Mesodermal cell (in vitro differentiated cells): ENCODE data around the gene ULK4. TPM values are rescaled to one million over a fixed set of nuclear protein-coding genes. Genes with fewer than 3 reads are reported as not detected.

Experiments used
- H3K27ac ChIP-seq: 2 replicates; pipeline ENCODE4 v1.7.0; 2013; ENCODE audit warnings: mild to moderate bottlenecking, low read depth, low read length, moderate library complexity; ENCODE audit not compliant: severe bottlenecking
- H3K36me3 ChIP-seq: 2 replicates; pipeline ENCODE4 v1.7.1; 2013; ENCODE audit warnings: mild to moderate bottlenecking, low read length, moderate library complexity; ENCODE audit not compliant: control insufficient read depth, insufficient read depth
- H3K4me1 ChIP-seq: one replicate; pipeline ENCODE4 v1.7.1; 2013; ENCODE audit warnings: mild to moderate bottlenecking, low read length; ENCODE audit not compliant: insufficient read depth, control insufficient read depth, poor library complexity, severe bottlenecking
- H3K4me3 ChIP-seq: 2 replicates; pipeline ENCODE4 v1.7.0; 2013; ENCODE audit warnings: low read length, control low read depth, mild to moderate bottlenecking; ENCODE audit not compliant: insufficient read depth, poor library complexity, severe bottlenecking; ENCODE audit errors: extremely low read depth
- H3K9me3 ChIP-seq: 2 replicates; pipeline ENCODE4 v1.7.1; 2013; ENCODE audit warnings: mild to moderate bottlenecking, low read length, moderate library complexity; ENCODE audit not compliant: control insufficient read depth
- WGBS, 2 experiments: methylation state at CpG; one replicate each; pipeline ENCODE4 v1.1.5; 2013; ENCODE audit warnings: missing lambda C conversion rate in 2 of 2; ENCODE audit not compliant: insufficient coverage in 2 of 2; 5-methylcytosine and 5-hydroxymethylcytosine counted together
- polyA plus RNA-seq, 2 experiments: library from polyadenylated mRNA; stranded (reverse); fragments of 50-300 nt; gene quantifications; one replicate each; pipeline ENCODE4 v1.2.3, GENCODE V29; 2013

Gene ULK4
- polyA plus RNA-seq (2013, experiment 1 of 2), result 2.6 TPM
- 2.6 TPM for polyA plus RNA-seq (2013, experiment 2 of 2)

DNA sequence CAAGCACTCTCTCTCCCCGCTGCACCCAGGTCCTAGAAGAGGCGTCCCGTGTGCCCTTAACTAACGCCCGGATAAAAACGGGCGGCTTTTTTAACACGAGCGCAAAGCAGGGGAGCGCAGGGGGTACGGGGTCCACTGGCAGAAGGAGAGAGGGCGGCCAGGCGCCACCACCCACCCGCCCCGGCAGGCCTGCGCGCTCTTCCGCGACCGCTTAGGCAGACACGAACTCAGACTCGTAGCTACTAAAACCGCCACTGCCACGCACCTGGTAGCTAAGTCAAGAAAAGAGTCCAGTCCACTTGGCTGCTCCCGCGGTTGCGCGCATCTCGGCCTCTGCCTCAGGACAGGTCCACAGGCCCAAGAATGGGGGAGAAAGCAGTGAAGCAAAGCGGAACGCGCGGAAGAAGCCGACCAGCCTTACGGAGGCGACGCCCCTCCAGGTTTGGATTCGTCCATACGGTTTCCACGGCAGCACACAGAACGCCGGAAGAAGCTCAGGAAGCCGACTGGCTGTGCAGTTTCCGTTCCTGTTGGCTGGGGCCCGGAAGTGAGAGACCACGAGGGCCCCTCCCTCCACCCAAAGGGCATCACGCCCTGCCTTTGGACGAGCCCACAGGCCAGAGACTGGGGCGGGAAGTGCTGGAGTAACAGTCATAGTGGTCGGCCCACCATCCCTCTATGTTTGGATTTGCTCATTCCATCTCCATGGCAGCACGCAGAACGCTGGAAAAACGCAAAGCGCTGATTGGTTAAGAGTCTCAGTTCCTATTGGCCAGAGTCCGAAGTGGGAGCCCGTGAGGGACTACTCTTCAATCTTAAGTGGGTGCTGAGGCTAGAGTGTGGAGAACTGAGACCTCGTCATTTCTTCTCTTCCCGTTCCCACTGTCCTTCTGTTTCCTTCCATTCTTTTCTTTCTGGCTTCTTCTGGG, at the start of gene ULK4:
Gene ULK4, minus strand, starts transcription at position 353 of the 929 bp plus-strand sequence. CDS start 7,344 bp downstream, outside the sequence.
- peak within 1 kb of the TSS; percentile 73 for H3K4me3 ChIP-seq
- H3K36me3 ChIP-seq, result no peaks in the 10 kb centered on the region
- no peaks in the 10 kb centered on the region for H3K4me1 ChIP-seq
- WGBS, 2 experiments, result 0 to 1% methylated on average over 51 of the region's 58 CpGs
- peak within 1 kb of the TSS; percentile 97 for H3K27ac ChIP-seq
- H3K9me3 ChIP-seq, result no peaks in the 10 kb centered on the region

DNA sequence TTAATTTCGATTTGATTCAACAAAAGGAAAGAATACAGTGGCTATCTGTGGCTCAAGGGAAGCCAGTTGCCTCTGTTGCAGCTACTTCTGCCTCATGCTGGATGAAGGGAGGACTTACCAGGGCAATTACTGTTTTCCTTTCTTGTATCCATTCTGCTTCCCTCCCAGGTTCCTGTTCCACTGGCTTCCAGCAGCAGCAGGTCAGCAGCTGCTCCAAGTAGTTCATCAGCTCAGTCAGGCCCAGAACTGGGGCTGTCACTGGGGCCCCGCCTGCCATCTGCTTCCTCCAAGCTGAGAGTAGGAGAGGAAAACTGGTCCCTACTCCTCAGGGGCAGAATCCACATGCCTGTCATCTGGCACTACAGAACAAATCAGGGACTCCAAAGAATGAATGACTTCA, 48.6 kb upstream of the ULK4 start:
- Histone ChIP-seq H3K4me1 (peaks cover 2% of the 10 kb centered on the region), H3K9me3 (no peaks in the 10 kb centered on the region), H3K36me3 (no peaks in the 10 kb centered on the region), H3K27ac (no peak overlapping the region), H3K4me3 (no peak overlapping the region)
- WGBS, 2 experiments, result 81 to 85% methylated on average over 1 to 2 of the region's 2 CpGs

DNA sequence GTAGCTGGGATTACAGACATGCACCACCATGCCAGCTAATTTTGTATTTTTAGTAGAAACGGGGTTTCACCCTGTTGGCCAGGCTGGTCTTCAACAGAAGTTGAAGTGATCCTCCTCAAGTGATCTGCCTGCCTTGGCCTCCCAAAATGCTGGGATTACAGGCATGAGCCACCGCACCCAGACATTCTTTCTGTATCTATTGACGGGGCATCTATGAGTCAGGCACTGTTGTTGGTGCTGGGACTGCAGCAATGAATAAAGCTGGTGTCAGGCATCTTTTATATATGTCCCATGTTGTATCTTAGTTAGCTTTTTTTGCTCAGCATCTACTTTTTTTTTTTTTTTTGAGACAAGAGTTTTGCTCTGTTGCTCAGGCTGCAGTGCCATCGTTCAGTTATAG, 47.6 kb upstream of the ULK4 start:
- no peaks in the 10 kb centered on the region for H3K9me3 ChIP-seq
- no peaks in the 10 kb centered on the region for H3K4me1 ChIP-seq
- no peaks in the 10 kb centered on the region for H3K36me3 ChIP-seq
- no peak overlapping the region for H3K4me3 ChIP-seq
- no peak overlapping the region for H3K27ac ChIP-seq
- WGBS, 2 experiments, result 86 to 88% methylated on average over 3 to 4 of the region's 4 CpGs

- H3K4me1 ChIP-seq, result no peaks in the 10 kb centered on the region
- WGBS, 2 experiments, result 88 to 100% methylated on average over 2 of the region's 3 CpGs
- H3K36me3 ChIP-seq, result no peaks in the 10 kb centered on the region
- no peak overlapping the region for H3K27ac ChIP-seq
- peaks cover 3% of the 10 kb centered on the region for H3K9me3 ChIP-seq
- H3K4me3 ChIP-seq, result no peak overlapping the region
Measured at GRCh38 chr3:42007785-42008184, 45.9 kb upstream of the ULK4 start.

- Histone ChIP-seq H3K4me1 (no peaks in the 10 kb centered on the region), H3K27ac (no peak overlapping the region), H3K9me3 (peaks cover 4% of the 10 kb centered on the region), H3K4me3 (no peak overlapping the region), H3K36me3 (no peaks in the 10 kb centered on the region)
- WGBS, 2 experiments, result 88% methylated on average over 2 of the region's 4 CpGs; no CpG with 5 or more reads in 1 of the 2 experiments
Measured at GRCh38 chr3:42005401-42005800, 43.5 kb upstream of the ULK4 start.

DNA sequence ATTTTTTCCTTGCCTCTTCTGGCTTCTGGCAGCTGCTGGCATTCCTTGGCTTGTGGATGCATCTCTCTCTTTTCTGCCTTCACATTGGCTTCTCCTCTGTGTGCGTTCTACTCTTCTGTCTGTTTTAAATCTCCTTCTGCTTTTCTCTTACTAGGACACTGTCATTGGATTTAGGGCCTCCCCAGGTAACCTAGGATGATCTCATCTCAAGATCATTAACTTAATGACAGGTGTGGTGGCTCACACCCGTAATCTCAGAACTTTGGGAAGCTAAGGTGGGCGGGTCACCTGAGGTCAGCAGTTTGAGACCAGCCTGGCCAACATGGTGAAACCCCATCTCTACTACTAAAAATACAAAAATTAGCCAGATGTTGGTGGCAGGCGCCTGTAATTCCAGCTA, 40.9 kb upstream of the ULK4 start:
- H3K36me3 ChIP-seq, result no peaks in the 10 kb centered on the region
- no peak overlapping the region for H3K27ac ChIP-seq
- WGBS, 2 experiments, result 87 to 98% methylated on average over 4 of the region's 4 CpGs
- H3K9me3 ChIP-seq, result peaks cover 4% of the 10 kb centered on the region
- H3K4me3 ChIP-seq, result no peak overlapping the region
- no peaks in the 10 kb centered on the region for H3K4me1 ChIP-seq

DNA sequence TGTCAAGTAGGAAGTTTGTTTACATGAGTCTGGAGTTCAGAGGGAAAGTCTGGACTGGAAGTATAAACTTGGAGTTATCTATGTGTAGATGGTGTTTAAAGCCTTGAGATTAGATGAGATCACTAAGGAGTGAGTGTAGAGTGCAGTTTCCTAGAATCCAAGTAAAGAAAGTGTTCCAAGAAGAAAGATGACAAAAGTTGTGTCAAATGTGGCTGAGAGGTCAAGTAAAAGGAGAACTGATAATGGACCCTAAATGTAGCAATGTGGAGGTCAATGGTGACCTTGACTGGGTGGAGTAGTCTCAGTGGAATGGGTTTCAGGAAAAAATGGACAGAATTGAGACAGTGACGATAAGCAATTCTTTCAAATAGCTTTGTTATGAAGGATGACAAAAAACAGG, 39.9 kb upstream of the ULK4 start:
- 93 to 100% methylated on average over 1 of the region's 1 CpG for WGBS, 2 experiments

DNA sequence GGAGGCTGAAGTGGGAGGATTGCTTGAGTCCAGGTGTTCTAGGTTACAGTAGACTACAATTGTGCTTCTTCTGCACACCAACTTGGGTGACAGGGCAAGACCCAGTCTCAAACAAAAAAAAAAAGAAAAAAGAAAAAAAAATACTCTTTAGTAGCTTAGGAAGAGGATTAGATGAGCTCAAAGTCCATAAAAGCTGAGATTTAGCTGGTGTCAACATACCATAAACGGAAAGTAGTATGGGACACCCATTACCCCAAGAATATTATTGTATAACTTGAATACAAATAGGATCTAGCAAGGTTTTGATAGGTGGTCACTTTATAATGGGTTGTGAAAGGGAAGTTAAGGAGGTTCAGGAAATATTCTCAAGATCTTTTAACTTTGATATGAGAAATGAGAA, 38.0 kb upstream of the ULK4 start:
- Histone ChIP-seq H3K36me3 (no peaks in the 10 kb centered on the region), H3K27ac (no peak overlapping the region), H3K4me3 (no peak overlapping the region), H3K4me1 (no peaks in the 10 kb centered on the region), H3K9me3 (peaks cover 4% of the 10 kb centered on the region)
- WGBS, 2 experiments, result no CpG with 5 or more reads among the region's 1 CpG

More for the DNA sequence above, 39.9 kb upstream of the ULK4 start:
- Histone ChIP-seq H3K4me3 (no peak overlapping the region), H3K4me1 (no peaks in the 10 kb centered on the region), H3K27ac (no peak overlapping the region), H3K9me3 (peaks cover 4% of the 10 kb centered on the region), H3K36me3 (no peaks in the 10 kb centered on the region)

DNA sequence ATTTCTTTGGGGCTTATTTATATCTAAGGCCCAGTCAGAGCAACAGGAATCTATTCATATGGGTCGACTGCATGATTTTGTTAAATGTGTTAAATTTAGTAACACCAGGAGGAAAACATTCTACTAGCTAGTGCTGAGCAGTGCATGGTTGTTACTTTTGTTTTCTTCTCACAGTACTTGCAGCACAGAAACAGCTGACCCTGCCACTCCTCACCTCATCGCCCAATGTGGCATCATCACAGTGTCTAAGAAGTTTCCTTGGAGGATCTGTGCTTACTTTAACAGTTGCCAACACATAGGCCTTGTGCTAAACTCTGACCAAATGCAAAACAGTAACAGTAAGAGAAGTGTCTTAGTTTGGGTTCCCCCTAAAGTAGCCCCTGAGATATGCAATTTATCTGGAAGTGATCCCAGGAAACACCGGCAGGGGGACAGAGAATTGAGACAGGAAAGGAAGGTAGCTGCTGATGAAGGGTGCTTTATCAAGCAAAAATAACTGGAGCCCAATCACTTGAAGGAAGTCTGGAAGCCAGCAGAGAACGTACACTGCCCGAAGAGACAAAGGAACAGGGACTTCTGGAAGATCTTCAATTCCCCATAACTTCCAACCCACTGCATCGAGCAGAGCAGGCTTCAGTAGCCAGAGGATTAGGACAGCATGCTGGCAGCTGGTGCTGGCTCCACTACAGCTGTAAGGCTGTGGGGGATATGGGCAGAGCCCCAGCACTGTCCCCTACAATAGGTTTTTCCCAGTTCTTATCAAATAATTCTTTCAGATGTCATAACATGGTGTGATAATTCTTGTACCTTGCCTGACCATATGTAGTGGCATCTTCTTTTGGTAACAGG, 36.0 kb upstream of the ULK4 start:
- WGBS, 2 experiments, result 79 to 88% methylated on average over 1 to 4 of the region's 6 CpGs
- H3K36me3 ChIP-seq, result no peaks in the 10 kb centered on the region
- H3K27ac ChIP-seq, result no peak overlapping the region
- no peak overlapping the region for H3K4me3 ChIP-seq
- H3K9me3 ChIP-seq, result peaks cover 3% of the 10 kb centered on the region
- H3K4me1 ChIP-seq, result no peaks in the 10 kb centered on the region

DNA sequence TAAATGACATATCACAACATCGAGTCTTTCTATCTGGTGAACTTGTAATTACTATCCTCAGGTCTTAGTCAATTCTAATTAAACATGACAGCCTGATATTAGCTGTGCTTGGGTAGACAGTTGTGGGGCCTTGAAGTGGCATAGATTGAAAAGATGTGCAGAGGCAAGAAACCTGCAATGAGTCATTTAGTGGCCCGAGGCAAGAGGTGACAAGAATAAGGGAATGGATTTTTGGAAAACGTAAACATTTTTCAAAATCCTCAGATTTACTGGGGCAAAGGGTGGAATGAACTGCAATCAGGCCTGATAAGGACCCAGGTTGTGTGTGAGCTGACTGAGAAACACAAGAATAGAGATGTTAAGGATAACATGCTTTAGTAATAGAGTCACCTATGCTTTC, 29.5 kb upstream of the ULK4 start:
- WGBS, 2 experiments, result 82 to 94% methylated on average over 2 of the region's 3 CpGs
- no peak overlapping the region for H3K27ac ChIP-seq

More for the DNA sequence above, 29.5 kb upstream of the ULK4 start:
- no peaks in the 10 kb centered on the region for H3K9me3 ChIP-seq
- no peaks in the 10 kb centered on the region for H3K4me1 ChIP-seq
- H3K4me3 ChIP-seq, result no peak overlapping the region
- no peaks in the 10 kb centered on the region for H3K36me3 ChIP-seq
